Nephron progenitor cell (in vitro differentiated cells): ENCODE data around the gene UCHL5.

Source experiments
- DNase-seq: peaks from one replicate; pipeline ENCODE4 v3.0.0; 2021
- H3K27ac Mint-ChIP-seq: 2 replicates; pipeline ENCODE4 v1.8.0; 2021; ENCODE audit warnings: mild to moderate bottlenecking, moderate library complexity, mixed read lengths
- H3K27me3 Mint-ChIP-seq: 2 replicates; pipeline ENCODE4 v1.8.0; 2021; ENCODE audit warnings: mild to moderate bottlenecking, low read depth, mixed read lengths; ENCODE audit not compliant: poor library complexity
- H3K36me3 Mint-ChIP-seq: 2 replicates; pipeline ENCODE4 v1.8.0; 2021; ENCODE audit warnings: low read depth, mixed read lengths
- H3K4me1 Mint-ChIP-seq: 2 replicates; pipeline ENCODE4 v1.8.0; 2021; ENCODE audit warnings: mixed read lengths
- H3K4me3 Mint-ChIP-seq: 2 replicates; pipeline ENCODE4 v1.8.0; 2021; ENCODE audit warnings: mild to moderate bottlenecking, moderate library complexity, mixed read lengths
- H3K9me3 Mint-ChIP-seq: 2 replicates; pipeline ENCODE4 v1.8.0; 2021; ENCODE audit warnings: mild to moderate bottlenecking, moderate library complexity, mixed read lengths
- CTCF ChIP-seq: fragments of 200-600 bp; sonication (generic); IDR thresholded peaks from 2 replicates; pipeline ENCODE4 v1.5.0; 2021; ENCODE audit warnings: antibody characterized with exemption

The UCHL5 gene

GRCh38 chr1:192967211-192967877 is 91.8 kb downstream of the UCHL5 start:
- Mint-ChIP-seq H3K4me3 (no peak overlapping the region), H3K9me3 (no peaks in the 10 kb centered on the region), H3K4me1 (peaks cover 9% of the 10 kb centered on the region), H3K27me3 (no peaks in the 10 kb centered on the region), H3K36me3 (no peaks in the 10 kb centered on the region), H3K27ac (no peak overlapping the region)
- TF ChIP-seq CTCF: no peak
- DNase-seq: no peak

DNA sequence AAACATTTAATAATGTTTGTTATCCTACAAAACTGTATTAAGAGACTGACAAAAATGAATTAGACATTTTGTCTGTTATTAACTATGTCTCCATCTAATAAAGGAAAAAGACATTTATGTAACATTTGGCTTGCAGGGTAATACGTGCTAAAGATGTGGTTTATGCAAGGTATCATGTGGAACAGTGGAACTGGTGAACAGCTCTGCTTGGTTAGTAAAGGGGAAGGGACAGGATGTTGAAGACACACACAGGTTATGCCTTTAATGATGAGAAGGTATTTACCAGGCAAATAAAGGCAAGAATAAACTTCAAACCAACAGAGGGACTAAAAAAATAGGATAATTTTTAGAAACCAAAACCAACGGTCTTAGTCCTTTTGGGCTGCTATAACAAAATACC is 93.1 kb downstream of the UCHL5 start:
- no peak for DNase-seq
- Mint-ChIP-seq H3K27me3 (peaks cover 1% of the 10 kb centered on the region), H3K36me3 (no peaks in the 10 kb centered on the region), H3K4me1 (peaks cover 9% of the 10 kb centered on the region), H3K9me3 (no peaks in the 10 kb centered on the region), H3K4me3 (no peak overlapping the region), H3K27ac (no peak overlapping the region)
- TF ChIP-seq CTCF: no peak

DNA sequence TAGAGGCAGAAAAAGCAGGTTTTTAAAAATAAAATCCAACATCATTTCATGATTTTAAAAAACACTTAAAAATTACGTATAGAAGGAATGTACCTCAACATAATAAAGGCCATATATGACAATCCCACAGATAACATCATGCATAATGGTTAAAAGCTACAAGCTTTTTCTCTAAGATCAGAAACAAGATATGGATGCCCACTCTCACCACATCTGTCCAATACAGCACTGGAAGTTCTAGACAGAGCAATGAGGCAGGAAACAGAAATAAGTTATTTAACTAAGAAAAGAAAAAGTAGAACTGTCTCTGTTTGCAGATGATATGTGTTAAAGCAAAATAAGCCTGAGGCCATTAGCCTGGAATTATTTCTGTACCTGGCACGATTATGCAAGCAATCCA is 96.3 kb downstream of the UCHL5 start:
- no peaks in the 10 kb centered on the region for H3K36me3 Mint-ChIP-seq
- TF ChIP-seq CTCF: no peak
- H3K9me3 Mint-ChIP-seq: no peaks in the 10 kb centered on the region
- H3K27me3 Mint-ChIP-seq: peaks cover 3% of the 10 kb centered on the region
- no peak overlapping the region for H3K27ac Mint-ChIP-seq
- no peak overlapping the region for H3K4me3 Mint-ChIP-seq
- no peak for DNase-seq
- peaks cover 8% of the 10 kb centered on the region for H3K4me1 Mint-ChIP-seq
